Panc1 (cell line): Measurements from ENCODE around the gene SLC9A9. TPM values are rescaled to one million over a fixed set of nuclear protein-coding genes. Genes with fewer than 3 reads are reported as not detected.

Source experiments
- ATAC-seq: fragments of 200-7000 bp; cut with Tn5 transposase; 2 replicates; pipeline ENCODE4 v1.9.1; 2020; ENCODE audit warnings: mild to moderate bottlenecking, moderate library complexity
- BruUV-seq: library from RNA; stranded (reverse); fragments of 400-500 nt; replicated peaks from 2 replicates; lab custom pipeline; 2021; lab: Mats Ljungman, UMichigan
- CTCF ChIA-PET: fragments of 300-600 bp; sonication (Branson Sonifier 250); formaldehyde crosslinking; loops from one replicate; lab custom pipeline; 2022; ENCODE audit warnings: antibody characterized with exemption; lab: Charles Lee
- POLR2A ChIA-PET: fragments of 300-600 bp; sonication (Branson Sonifier 250); formaldehyde crosslinking; loops from one replicate; lab custom pipeline; 2022; ENCODE audit warnings: antibody characterized with exemption; lab: Charles Lee
- DNase-seq: peaks from one replicate; pipeline ENCODE4 v3.0.0-alpha.2; 2010; ENCODE audit warnings: low read depth, low spot score
- H3K27ac ChIP-seq: 2 replicates; pipeline ENCODE4 v1.5.1; 2011; ENCODE audit warnings: mild to moderate bottlenecking, low read length, inconsistent platforms
- H3K27me3 ChIP-seq: fragments of 200-500 bp; sonication (Bioruptor generic); 2 replicates; pipeline ENCODE4 v1.6.0; 2014; ENCODE audit warnings: low read length, inconsistent platforms; ENCODE audit not compliant: control insufficient read depth, insufficient read depth
- H3K36me3 ChIP-seq: fragments of 200-500 bp; sonication (Bioruptor generic); 2 replicates; pipeline ENCODE4 v1.5.1; 2014; ENCODE audit warnings: inconsistent platforms, mild to moderate bottlenecking, low read length, moderate library complexity; ENCODE audit not compliant: control insufficient read depth, insufficient read depth
- H3K4me1 ChIP-seq: 2 replicates; pipeline ENCODE4 v1.5.1; 2011; ENCODE audit warnings: inconsistent platforms, mild to moderate bottlenecking, low read length, moderate library complexity; ENCODE audit not compliant: control insufficient read depth, insufficient read depth
- H3K4me3 ChIP-seq, 2 experiments: 2 replicates each; pipeline ENCODE4 v1.5.1; 2011 to 2012; ENCODE audit warnings: low read depth in 2 of 2, low read length in 2 of 2, mild to moderate bottlenecking in 2 of 2, inconsistent platforms in 1 of 2, moderate library complexity in 1 of 2
- H3K9me3 ChIP-seq: fragments of 200-500 bp; sonication (Bioruptor generic); 2 replicates; pipeline ENCODE4 v1.5.1; 2014; ENCODE audit warnings: low read depth, mild to moderate bottlenecking, inconsistent platforms, low read length, moderate library complexity; ENCODE audit not compliant: control insufficient read depth, insufficient read depth
- POLR2AphosphoS5 ChIP-seq: IDR thresholded peaks from 2 replicates; pipeline ENCODE4 v1.6.1; 2012; ENCODE audit warnings: mild to moderate bottlenecking, low read depth, low read length, moderate library complexity
- REST ChIP-seq, 2 experiments: IDR thresholded peaks; 2 replicates each; pipeline ENCODE4 v1.6.1; 2011 to 2012; ENCODE audit warnings: low read depth in 2 of 2, control low read depth in 1 of 2, low read length in 1 of 2, mild to moderate bottlenecking in 1 of 2, moderate library complexity in 1 of 2; ENCODE audit not compliant: insufficient read depth in 1 of 2
- SIN3A ChIP-seq: IDR thresholded peaks from 2 replicates; pipeline ENCODE4 v1.6.1; 2012; ENCODE audit warnings: low read depth, mild to moderate bottlenecking, low read length, moderate library complexity, borderline replicate concordance; ENCODE audit not compliant: insufficient read depth
- TCF7L2 ChIP-seq: IDR thresholded peaks from 2 replicates; pipeline ENCODE4 v1.6.1; 2011; ENCODE audit warnings: mild to moderate bottlenecking, low read depth, low read length, inconsistent platforms
- in situ Hi-C: cut with HindIII; loops from 2 replicates; pipeline ENCODE4 v1.10.0; 2016; ENCODE audit warnings: low sequenced_read_pairs, low pct_unique_long_range_greater_than_20kb
- intact Hi-C: fragments of 100-400 bp; cut with micrococcal nuclease; formaldehyde crosslinking; loops from one replicate; pipeline ENCODE4 v1.10.0; 2022; ENCODE audit not compliant: unreplicated experiment
- total RNA-seq: library from RNA; stranded (reverse); gene quantifications from one replicate; pipeline ENCODE4 v1.2.1, GENCODE V29; 2021; ENCODE audit not compliant: unreplicated experiment
- TF ChIP-seq, protein P1 (sequence below): fragments of 450-650 bp; IDR thresholded peaks from 2 replicates; pipeline ENCODE4 v1.5.1; 2017; ENCODE audit warnings: mild to moderate bottlenecking

The SLC9A9 gene
- total RNA-seq, 1 experiment from 2014 or later, result not detected

DNA sequence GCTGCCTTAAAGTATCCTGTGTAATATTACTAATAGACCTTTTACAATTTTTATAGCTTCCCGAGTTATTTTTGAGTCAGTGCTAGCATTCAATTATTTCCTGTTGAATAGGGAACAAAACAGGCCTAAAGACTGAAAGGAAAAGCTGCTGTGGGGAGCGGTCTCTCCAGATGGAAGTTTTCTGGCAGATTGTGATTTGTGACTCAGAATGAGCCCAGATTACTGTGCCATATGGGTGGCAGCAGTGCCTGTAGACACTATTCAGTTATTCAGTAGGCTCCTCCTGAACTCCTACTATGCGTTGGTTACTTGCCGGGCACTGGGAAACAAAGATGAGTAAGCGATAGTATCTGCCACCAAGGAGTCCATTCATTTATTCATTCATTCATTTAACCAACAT, 516.9 kb downstream of the SLC9A9 start:
- in situ Hi-C loops (no loop called here), intact Hi-C loops (no loop called here)
- TF ChIP-seq, protein P1, sequence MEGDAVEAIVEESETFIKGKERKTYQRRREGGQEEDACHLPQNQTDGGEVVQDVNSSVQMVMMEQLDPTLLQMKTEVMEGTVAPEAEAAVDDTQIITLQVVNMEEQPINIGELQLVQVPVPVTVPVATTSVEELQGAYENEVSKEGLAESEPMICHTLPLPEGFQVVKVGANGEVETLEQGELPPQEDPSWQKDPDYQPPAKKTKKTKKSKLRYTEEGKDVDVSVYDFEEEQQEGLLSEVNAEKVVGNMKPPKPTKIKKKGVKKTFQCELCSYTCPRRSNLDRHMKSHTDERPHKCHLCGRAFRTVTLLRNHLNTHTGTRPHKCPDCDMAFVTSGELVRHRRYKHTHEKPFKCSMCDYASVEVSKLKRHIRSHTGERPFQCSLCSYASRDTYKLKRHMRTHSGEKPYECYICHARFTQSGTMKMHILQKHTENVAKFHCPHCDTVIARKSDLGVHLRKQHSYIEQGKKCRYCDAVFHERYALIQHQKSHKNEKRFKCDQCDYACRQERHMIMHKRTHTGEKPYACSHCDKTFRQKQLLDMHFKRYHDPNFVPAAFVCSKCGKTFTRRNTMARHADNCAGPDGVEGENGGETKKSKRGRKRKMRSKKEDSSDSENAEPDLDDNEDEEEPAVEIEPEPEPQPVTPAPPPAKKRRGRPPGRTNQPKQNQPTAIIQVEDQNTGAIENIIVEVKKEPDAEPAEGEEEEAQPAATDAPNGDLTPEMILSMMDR, result no peak
- TF ChIP-seq POLR2AphosphoS5, result no peak
- TF ChIP-seq TCF7L2, result no peak
- TF ChIP-seq SIN3A, result no peak
- no peak for TF ChIP-seq REST (IDR thresholded peaks at IDR 0.05; ENCODE audit: insufficient read depth in 1 of 2, low read depth in 2 of 2, low read length in 1 of 2)
- BruUV-seq, result no TSS peak
- H3K9me3 ChIP-seq, result no peaks in the 10 kb centered on the region
- no peaks in the 10 kb centered on the region for H3K4me1 ChIP-seq
- no peak for ATAC-seq
- ChIA-PET CTCF (no interaction called here), POLR2A (no interaction called here)
- H3K36me3 ChIP-seq, result no peaks in the 10 kb centered on the region
- no peak overlapping the region for H3K27ac ChIP-seq
- no peak overlapping the region for H3K4me3 ChIP-seq
- H3K27me3 ChIP-seq, result peaks cover 4% of the 10 kb centered on the region
- DNase-seq, result no peak

DNA sequence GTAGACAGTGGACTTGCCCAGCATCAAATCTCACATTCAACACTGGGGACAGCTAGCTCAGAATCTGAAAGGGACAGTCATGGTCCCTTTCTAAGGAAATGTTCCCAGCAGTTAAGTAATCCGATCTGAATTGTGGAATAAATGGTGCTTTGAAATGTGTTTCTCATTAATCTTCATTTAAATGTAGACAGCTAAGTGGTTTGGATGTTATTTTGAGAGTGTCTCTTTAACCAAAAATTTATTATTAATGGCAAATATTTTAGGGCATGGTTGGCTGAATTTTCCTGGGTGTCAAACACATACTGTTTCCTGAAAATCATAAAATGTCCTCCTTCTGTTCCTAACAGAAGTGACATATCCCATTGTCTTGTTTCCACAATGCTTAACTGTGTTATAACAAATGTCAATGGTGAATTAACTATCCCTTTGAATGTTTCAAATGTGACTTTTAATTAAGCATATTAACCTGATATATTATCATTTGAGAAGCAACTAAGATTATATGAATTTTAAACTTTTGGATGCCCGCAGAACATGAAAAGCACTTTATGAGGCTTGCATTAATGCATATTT, 517.9 kb downstream of the SLC9A9 start:
- ATAC-seq (no peak), DNase-seq (no peak)
- ChIA-PET POLR2A (no interaction called here), CTCF (no interaction called here)
- no peak for TF ChIP-seq POLR2AphosphoS5
- no peak for TF ChIP-seq REST (IDR thresholded peaks at IDR 0.05; ENCODE audit: insufficient read depth in 1 of 2, low read depth in 2 of 2, low read length in 1 of 2)
- no peak for TF ChIP-seq TCF7L2
- BruUV-seq, result no TSS peak
- in situ Hi-C loops (no loop called here), intact Hi-C loops (no loop called here)
- no peak overlapping the region for H3K27ac ChIP-seq
- no peaks in the 10 kb centered on the region for H3K9me3 ChIP-seq
- no peaks in the 10 kb centered on the region for H3K36me3 ChIP-seq
- peaks cover 4% of the 10 kb centered on the region for H3K27me3 ChIP-seq
- H3K4me3 ChIP-seq, result no peak overlapping the region
- no peaks in the 10 kb centered on the region for H3K4me1 ChIP-seq
